OCI-LY7 (cell line): Measurements from ENCODE around the gene TXLNG. TPM values are rescaled to one million over a fixed set of nuclear protein-coding genes. Genes with fewer than 3 reads are reported as not detected.

Source experiments
- BruUV-seq: library from RNA; stranded (reverse); fragments of 400-500 nt; replicated peaks from 2 replicates; lab custom pipeline; 2021; lab: Mats Ljungman, UMichigan
- CTCF ChIA-PET: fragments of 300-600 bp; sonication (Branson Sonifier 250); formaldehyde crosslinking; loops from one replicate; lab custom pipeline; 2022; ENCODE audit warnings: antibody characterized with exemption; ENCODE audit not compliant: unreplicated experiment; lab: Charles Lee
- POLR2A ChIA-PET: fragments of 300-600 bp; sonication (Branson Sonifier 250); formaldehyde crosslinking; loops from one replicate; lab custom pipeline; 2022; ENCODE audit warnings: antibody characterized with exemption; lab: Charles Lee
- DNase-seq: peaks from one replicate; pipeline ENCODE4 v3.0.0-alpha.2; 2015; ENCODE audit warnings: low spot score
- H2AFZ ChIP-seq: fragments of 200-600 bp; sonication (generic), shearing (Covaris generic); 2 replicates; pipeline ENCODE4 v1.6.1; 2014; ENCODE audit warnings: mild to moderate bottlenecking, antibody characterized with exemption, low read length, moderate library complexity
- H3K27ac ChIP-seq: fragments of 200-600 bp; sonication (generic); 2 replicates; pipeline ENCODE4 v1.5.1; 2014; ENCODE audit warnings: mixed run types, low read depth, mild to moderate bottlenecking, moderate library complexity, low read length, inconsistent platforms; ENCODE audit not compliant: poor library complexity, severe bottlenecking
- H3K36me3 ChIP-seq: fragments of 200-600 bp; sonication (generic); 2 replicates; pipeline ENCODE4 v1.6.1; 2014; ENCODE audit warnings: mild to moderate bottlenecking, antibody characterized with exemption, low read length, moderate library complexity, mixed read lengths; ENCODE audit not compliant: insufficient read depth
- H3K4me1 ChIP-seq: fragments of 200-600 bp; sonication (generic); 2 replicates; pipeline ENCODE4 v1.5.1; 2014; ENCODE audit warnings: mild to moderate bottlenecking, low read length; ENCODE audit not compliant: insufficient read depth, poor library complexity, severe bottlenecking
- H3K4me2 ChIP-seq: fragments of 200-600 bp; sonication (generic); 2 replicates; pipeline ENCODE4 v1.6.1; 2014; ENCODE audit warnings: mild to moderate bottlenecking, low read length
- H3K4me3 ChIP-seq: fragments of 200-600 bp; sonication (generic); 2 replicates; pipeline ENCODE4 v1.5.1; 2014; ENCODE audit warnings: mild to moderate bottlenecking, low read depth, low read length; ENCODE audit not compliant: poor library complexity, severe bottlenecking
- H3K79me2 ChIP-seq: fragments of 200-600 bp; sonication (generic); 2 replicates; pipeline ENCODE4 v1.6.1; 2016; ENCODE audit warnings: low read depth, mild to moderate bottlenecking, low read length, moderate library complexity, mixed read lengths; ENCODE audit not compliant: insufficient read depth
- H3K9me2 ChIP-seq: fragments of 200-600 bp; sonication (generic); 2 replicates; pipeline ENCODE4 v1.6.1; 2016; ENCODE audit warnings: mild to moderate bottlenecking, low read length, mixed read lengths; ENCODE audit not compliant: insufficient read depth
- H3K9me3 ChIP-seq: fragments of 200-600 bp; sonication (generic); 2 replicates; pipeline ENCODE4 v1.6.1; 2014; ENCODE audit warnings: mild to moderate bottlenecking, mixed run types, low read length, mixed read lengths
- H4K20me1 ChIP-seq: fragments of 200-600 bp; sonication (generic); 2 replicates; pipeline ENCODE4 v1.6.1; 2014; ENCODE audit warnings: mild to moderate bottlenecking, antibody characterized with exemption, low read length, moderate library complexity, mixed read lengths; ENCODE audit not compliant: insufficient read depth
- EZH2phosphoT487 ChIP-seq: fragments of 200-600 bp; sonication (generic); IDR thresholded peaks from 2 replicates; pipeline ENCODE4 v1.6.1; 2018; ENCODE audit warnings: low read depth, borderline replicate concordance, mild to moderate bottlenecking, mixed run types, antibody characterized with exemption, low read length, moderate library complexity, mixed read lengths
- intact Hi-C: fragments of 100-400 bp; cut with micrococcal nuclease; formaldehyde crosslinking; loops from one replicate; pipeline ENCODE4 v1.10.0; 2022; ENCODE audit not compliant: unreplicated experiment
- total RNA-seq, 2 experiments: library from RNA; depleted of rRNA in 1 of 2; stranded (reverse); fragments of >200 nt in 1 of 2; shearing (Covaris generic) in 1 of 2; gene quantifications; 2 replicates each; pipeline ENCODE4 v1.2.3, GENCODE V29; 2014 to 2022
- TF ChIP-seq, protein P1 (sequence below): fragments of 200-600 bp; sonication (generic); conservative IDR thresholded peaks from 2 replicates; pipeline ENCODE4 v1.5.1; 2014; ENCODE audit warnings: mild to moderate bottlenecking, antibody characterized with exemption, low read length, moderate library complexity, mixed read lengths

TXLNG gene
- total RNA-seq, 2 experiments from 2014 or later, result 16.9 to 22.0 TPM

DNA sequence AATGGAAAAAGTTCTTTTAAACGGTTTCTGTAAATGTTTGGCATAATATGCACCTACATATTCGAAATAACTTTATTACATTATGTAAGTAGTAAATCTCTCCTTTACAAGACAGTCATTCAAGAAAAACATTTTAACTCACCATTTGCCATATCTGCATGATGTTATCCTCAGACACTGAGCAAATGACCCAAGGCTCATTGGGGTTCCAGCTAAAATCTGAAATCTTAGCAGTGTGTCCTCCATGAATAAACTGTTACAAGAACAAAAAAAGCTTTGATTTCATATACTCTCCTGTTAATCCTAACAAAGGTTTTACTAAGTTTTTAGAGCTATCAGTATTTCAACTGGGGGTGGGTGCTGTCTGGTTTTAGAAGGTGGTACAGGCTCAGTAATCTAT is 59.4 kb downstream of the TXLNG start:
- intact Hi-C loops, result no loop called here
- Histone ChIP-seq H3K36me3 (peaks cover 97% of the 10 kb centered on the region), H3K4me3 (no peak overlapping the region), H3K79me2 (peaks cover 5% of the 10 kb centered on the region; the same call in 1 of the 2 replicates), H2AFZ (no peak overlapping the region), H3K9me2 (no peaks in the 10 kb centered on the region), H3K4me1 (no peaks in the 10 kb centered on the region), H3K4me2 (no peak overlapping the region), H3K27ac (no peak overlapping the region), H3K9me3 (no peaks in the 10 kb centered on the region), H4K20me1 (no peaks in the 10 kb centered on the region; the same call in none of the 2 replicates)
- no peak for DNase-seq
- POLR2A ChIA-PET, result interaction anchor here (1.3 kb wide), 1 partner anchor 14 kb away, joined by 3 read pairs; no protein-coding TSS in a partner anchor
- BruUV-seq, result no TSS peak
- TF ChIP-seq, protein P1, sequence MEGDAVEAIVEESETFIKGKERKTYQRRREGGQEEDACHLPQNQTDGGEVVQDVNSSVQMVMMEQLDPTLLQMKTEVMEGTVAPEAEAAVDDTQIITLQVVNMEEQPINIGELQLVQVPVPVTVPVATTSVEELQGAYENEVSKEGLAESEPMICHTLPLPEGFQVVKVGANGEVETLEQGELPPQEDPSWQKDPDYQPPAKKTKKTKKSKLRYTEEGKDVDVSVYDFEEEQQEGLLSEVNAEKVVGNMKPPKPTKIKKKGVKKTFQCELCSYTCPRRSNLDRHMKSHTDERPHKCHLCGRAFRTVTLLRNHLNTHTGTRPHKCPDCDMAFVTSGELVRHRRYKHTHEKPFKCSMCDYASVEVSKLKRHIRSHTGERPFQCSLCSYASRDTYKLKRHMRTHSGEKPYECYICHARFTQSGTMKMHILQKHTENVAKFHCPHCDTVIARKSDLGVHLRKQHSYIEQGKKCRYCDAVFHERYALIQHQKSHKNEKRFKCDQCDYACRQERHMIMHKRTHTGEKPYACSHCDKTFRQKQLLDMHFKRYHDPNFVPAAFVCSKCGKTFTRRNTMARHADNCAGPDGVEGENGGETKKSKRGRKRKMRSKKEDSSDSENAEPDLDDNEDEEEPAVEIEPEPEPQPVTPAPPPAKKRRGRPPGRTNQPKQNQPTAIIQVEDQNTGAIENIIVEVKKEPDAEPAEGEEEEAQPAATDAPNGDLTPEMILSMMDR, result no peak
- TF ChIP-seq EZH2phosphoT487, result no peak
- CTCF ChIA-PET, result no interaction called here

DNA sequence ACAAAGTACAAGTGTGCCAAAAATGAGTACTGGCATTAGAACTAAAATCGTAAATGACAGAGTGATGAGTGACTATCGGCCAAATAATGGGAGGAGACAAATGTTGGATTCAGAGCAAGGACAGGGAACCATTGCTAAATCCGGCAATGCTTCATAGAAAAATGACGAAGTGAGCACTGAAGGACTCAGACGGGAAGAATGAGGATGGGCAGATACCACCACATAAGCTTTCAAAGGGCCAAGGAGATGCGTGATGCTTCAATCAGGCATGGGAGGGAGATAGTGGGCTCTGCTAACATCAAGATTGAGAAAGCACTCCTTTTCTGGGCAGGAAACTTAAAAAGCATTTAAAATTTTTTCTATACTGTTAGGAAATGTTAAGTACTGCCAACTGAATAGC is 62.3 kb downstream of the TXLNG start:
- Histone ChIP-seq H3K9me3 (no peaks in the 10 kb centered on the region), H3K4me2 (no peak overlapping the region), H3K4me3 (no peak overlapping the region), H3K4me1 (no peaks in the 10 kb centered on the region), H3K9me2 (no peaks in the 10 kb centered on the region), H3K79me2 (peaks cover 7% of the 10 kb centered on the region; the same call in 1 of the 2 replicates), H4K20me1 (no peaks in the 10 kb centered on the region; the same call in none of the 2 replicates), H2AFZ (no peak overlapping the region), H3K36me3 (peaks cover 98% of the 10 kb centered on the region), H3K27ac (no peak overlapping the region)
- no TSS peak for BruUV-seq
- no peak for DNase-seq
- POLR2A ChIA-PET, result interaction anchor here (0.6 kb wide), 1 partner anchor 53 kb away, joined by 4 read pairs; no protein-coding TSS in a partner anchor
- intact Hi-C loops, result no loop called here
- TF ChIP-seq, protein P1, result no peak
- TF ChIP-seq EZH2phosphoT487, result no peak
- CTCF ChIA-PET, result no interaction called here

DNA sequence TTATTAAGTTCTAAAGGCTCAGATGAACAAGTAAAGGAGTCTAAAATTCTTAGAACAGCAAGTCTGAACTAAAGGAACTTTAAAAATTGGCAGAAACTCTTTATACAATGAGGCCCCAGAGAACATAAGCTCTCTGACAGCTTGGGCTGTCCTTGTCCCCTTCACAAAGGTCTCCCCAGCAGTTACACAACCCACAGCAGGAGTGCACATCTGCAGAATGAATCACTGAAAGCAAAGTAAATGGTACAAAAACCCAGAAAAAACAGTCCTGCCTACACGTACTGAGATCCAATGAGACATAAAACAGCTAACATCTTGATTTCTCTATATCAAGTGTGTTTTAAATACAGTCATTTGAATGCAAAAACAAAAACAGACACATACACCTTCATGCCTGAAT is 65.2 kb downstream of the TXLNG start:
- peaks cover 98% of the 10 kb centered on the region for H3K36me3 ChIP-seq
- no peak overlapping the region for H3K4me3 ChIP-seq
- intact Hi-C loops, result no loop called here
- no TSS peak for BruUV-seq
- no peak for DNase-seq
- H4K20me1 ChIP-seq, result no peaks in the 10 kb centered on the region; the same call in 1 of the 2 replicates
- H3K27ac ChIP-seq, result no peak overlapping the region
- no peak overlapping the region for H3K4me2 ChIP-seq
- H3K9me3 ChIP-seq, result no peaks in the 10 kb centered on the region
- POLR2A ChIA-PET, result no interaction called here
- no peak overlapping the region for H2AFZ ChIP-seq
- no peaks in the 10 kb centered on the region for H3K4me1 ChIP-seq
- no peak for TF ChIP-seq EZH2phosphoT487
- TF ChIP-seq, protein P1, result no peak
- H3K79me2 ChIP-seq, result peaks cover 26% of the 10 kb centered on the region; the same call in 1 of the 2 replicates
- CTCF ChIA-PET, result no interaction called here
- no peaks in the 10 kb centered on the region for H3K9me2 ChIP-seq
